Activated CD4-positive, CD25-positive, alpha-beta regulatory T cell treated with anti-CD3 and anti-CD28 coated beads, Interleukin-2, amount 50 U/mL, for 16 hours (primary cell): ENCODE measurements around the gene ARHGAP25.
"Not testable (repeated sequence)": the region's sequence is repeated elsewhere in the genome, so short reads cannot be mapped to it uniquely, and the experiment has no call there.

Experiments used
- DNase-seq: peaks from one replicate; pipeline ENCODE4 v3.0.0-alpha.2; 2020; ENCODE audit warnings: low read depth, low spot score

The ARHGAP25 gene

GRCh38 chr2:68796295-68796905 is 61.8 kb downstream of the ARHGAP25 start:
- no peak for DNase-seq

GRCh38 chr2:68798569-68798968 is 64.0 kb downstream of the ARHGAP25 start:
- DNase-seq: no peak

DNA sequence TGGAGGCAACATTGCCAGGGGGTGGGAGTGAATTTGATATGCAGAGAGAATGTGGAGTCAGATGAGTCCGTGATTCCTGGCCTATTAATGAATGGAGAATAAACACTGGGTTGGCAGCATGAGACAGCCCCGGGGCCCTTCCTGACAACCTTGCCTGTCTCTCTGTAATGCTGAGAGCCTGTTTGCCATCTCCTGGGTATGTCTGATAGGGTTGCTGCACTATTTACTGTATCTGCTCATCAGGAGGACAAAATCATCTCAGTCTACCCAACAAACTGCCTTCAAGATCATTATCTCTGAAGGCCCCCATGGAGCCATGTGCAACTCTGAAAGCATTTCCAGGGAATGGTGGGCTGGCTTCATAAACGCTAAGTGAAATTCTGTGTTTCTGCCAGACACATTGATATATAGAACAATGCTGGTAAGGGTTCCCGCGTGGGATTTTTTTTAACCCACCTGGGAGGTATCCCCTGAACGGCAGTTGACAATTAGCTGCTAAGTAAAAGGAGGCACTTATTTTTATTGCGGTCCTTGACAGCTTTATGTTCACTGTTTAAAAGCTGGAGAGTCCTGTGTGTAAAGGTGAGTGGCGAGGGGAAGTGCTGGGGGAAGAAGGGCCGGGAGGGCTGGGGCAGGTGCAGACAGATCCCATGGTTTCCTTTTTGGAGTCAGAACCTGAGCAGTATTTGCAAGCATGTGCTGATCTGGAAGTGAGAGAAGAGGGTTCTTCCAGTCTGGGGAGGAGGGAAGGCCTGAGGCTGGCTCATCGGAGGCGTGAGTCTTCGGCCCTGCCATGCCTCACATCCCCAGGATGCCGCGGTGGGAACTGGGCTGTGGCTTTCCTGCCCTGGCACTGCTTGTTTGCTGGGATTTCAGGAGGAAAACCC is 64.8 kb downstream of the ARHGAP25 start:
- no peak for DNase-seq

- DNase-seq: no peak
Measured at GRCh38 chr2:68800027-68800401, 65.4 kb downstream of the ARHGAP25 start.

- no peak for DNase-seq
Measured at GRCh38 chr2:68800517-68800916, 65.9 kb downstream of the ARHGAP25 start.

GRCh38 chr2:68802161-68802560 is 67.5 kb downstream of the ARHGAP25 start:
- DNase-seq: not testable (repeated sequence)

GRCh38 chr2:68805025-68805424 is 70.4 kb downstream of the ARHGAP25 start:
- DNase-seq: no peak

- no peak for DNase-seq
Measured at GRCh38 chr2:68806511-68807109, 72.0 kb downstream of the ARHGAP25 start.

GRCh38 chr2:68807821-68808266 is 73.2 kb downstream of the ARHGAP25 start:
- no peak for DNase-seq

DNA sequence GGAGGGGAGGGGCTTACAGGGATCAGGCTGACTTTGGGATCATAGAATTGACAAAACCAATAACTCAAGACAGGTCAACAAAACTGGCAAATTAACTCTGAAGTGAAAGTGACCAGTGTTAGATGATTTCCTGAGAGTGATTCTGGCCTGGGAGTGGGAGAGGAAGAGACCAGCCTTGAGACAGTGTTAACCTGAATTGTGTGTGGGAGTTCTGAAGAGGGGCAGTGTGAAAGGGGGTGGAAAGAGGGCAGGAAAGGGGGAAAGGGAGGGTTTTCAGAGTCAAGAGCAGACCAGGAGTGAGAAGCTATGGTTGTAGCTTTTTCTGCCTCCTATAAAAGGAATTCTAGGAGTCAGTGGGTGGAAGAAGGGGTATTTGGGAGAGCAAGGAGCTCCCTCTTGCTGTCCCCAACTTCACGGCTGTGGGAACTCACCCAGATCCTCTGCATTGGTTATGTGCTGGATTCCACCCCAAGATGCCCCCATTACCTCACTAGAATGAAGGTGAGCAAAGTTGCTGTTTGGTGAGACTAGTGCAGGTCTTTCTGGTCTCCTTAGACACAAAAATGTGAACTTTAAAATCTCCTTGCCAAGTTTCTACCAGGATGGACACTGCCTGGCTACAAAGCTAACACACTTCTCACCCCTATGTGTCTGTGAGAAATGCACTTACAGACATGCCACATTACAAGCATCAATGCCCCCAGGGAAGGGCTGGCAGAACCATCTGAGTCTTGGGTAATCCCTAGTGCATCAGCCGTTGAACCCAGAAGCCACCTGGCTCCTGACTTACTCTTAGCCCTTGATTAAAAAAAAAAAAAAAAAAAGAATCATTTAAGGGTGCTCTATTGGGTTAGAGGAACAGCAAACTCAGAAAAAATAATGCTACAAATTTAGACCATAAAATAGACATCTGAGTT is 75.0 kb downstream of the ARHGAP25 start:
- DNase-seq: no peak

GRCh38 chr2:68811364-68811763 is 76.8 kb downstream of the ARHGAP25 start:
- no peak for DNase-seq

DNA sequence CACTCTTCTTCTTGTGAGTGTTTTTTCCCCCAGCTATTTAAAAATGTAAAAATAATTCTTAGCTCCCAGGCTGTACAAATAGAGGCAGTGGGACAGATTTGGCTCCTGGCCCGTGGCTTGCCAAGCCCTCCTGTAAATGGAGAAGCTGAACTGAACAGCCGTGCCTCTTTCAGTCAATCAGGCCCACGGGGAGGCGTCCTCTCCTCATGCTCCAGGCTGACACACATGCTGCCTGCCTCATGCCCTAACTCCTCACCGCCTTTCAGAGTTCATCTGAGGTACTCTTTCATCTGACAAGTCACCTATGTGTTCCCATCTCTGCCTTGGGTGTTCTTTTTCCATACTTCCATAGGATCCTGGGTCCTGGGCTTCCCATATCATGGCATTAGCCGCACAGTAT is 77.6 kb downstream of the ARHGAP25 start:
- no peak for DNase-seq

GRCh38 chr2:68813596-68813995 is 79.0 kb downstream of the ARHGAP25 start:
- no peak for DNase-seq

GRCh38 chr2:68817306-68817705 is 82.7 kb downstream of the ARHGAP25 start:
- DNase-seq: no peak

GRCh38 chr2:68819556-68819955 is 84.9 kb downstream of the ARHGAP25 start:
- DNase-seq: no peak

DNA sequence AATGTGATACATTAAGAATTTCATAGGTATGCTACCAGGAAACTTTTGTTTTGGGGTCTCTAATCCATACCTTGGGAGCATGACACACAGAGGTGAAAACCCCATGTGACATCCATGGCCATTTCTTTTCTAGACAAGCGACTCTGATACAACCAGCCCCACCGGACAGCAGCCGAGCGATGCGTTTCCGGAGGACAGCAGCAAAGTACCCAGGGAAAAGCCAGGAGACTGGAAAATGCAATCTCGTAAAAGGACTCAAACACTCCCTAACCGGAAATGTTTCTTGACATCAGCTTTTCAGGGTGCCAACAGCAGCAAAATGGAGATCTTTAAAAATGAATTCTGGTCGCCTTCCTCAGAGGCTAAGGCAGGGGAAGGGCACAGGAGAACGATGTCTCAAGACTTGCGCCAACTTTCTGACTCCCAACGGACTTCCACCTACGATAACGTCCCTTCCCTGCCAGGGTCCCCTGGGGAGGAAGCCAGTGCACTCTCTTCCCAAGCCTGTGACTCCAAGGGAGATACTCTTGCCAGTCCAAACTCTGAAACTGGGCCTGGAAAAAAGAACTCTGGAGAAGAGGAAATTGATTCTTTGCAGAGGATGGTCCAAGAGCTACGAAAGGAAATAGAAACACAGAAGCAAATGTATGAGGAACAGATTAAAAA is 87.7 kb downstream of the ARHGAP25 start:
- DNase-seq: no peak

- no peak for DNase-seq
Measured at GRCh38 chr2:68824831-68825230, 90.2 kb downstream of the ARHGAP25 start.

- no peak for DNase-seq
Measured at GRCh38 chr2:68825866-68826265, 91.3 kb downstream of the ARHGAP25 start.

DNA sequence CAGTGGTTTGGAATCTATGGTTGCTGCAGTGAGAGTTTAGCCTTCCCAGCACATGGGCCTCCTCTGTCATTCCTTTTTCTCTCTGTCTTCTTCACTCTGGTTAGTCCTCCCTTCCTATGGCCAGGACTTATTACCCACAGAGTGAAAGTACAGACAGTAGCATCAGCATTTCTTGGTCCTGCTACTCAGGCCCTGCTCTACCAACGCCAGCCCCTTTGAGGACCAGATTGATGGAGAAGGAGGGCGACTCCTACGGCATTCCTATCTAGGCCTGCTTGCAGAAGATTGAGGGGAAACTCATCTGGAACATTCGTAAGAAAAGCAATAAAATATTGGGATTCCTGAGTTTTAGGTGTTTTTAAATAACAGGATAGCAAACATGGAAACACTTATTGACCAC is 93.1 kb downstream of the ARHGAP25 start:
- DNase-seq: no peak

DNA sequence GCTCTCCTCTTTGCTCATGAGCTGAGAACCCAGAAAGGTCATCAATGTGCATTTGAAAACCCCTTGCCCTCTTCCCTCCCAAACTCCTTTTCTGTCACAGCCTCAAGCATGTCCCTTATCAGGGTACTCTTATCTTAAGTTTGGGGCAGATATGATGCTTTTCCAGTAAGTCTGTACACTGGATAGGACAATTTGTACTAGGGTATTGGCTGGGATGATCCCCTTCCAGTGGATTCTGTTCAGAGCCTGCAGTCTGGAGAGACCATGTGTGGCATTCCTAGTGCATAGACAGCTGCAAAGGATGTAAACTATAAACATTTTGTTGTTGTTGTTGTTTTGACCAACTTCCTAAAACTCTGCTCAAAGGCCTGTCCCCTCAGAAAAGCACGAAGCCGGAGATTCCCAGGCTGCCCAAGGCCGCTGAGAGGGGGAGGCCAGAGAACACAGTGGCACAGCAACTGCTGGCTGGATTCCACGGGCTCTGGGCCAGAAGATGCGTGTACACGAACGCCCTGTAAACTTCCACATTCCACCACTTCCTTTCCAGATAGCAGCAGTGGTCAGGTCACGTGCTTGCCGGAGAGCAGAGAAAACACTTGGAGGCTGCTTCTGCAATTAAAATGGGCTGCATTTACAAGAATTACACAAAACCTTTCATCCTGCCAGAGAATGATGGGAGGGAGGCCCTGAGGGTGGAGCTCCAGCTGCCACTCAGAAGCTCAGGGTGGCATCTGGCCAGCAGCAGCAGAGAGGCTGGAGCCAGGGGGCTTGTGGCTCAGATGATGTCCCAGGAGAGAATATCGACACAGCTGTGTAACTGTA is 94.5 kb downstream of the ARHGAP25 start:
- peak; percentile 15 for DNase-seq
